H9 (cell line): Measurements from ENCODE around the gene MCF2L. TPM values are rescaled to one million over a fixed set of nuclear protein-coding genes. Genes with fewer than 3 reads are reported as not detected.
A peak's percentile ranks its signal among the peaks of the same experiment; 100 is the strongest.

Source experiments
- DNase-seq: peaks from one replicate; pipeline ENCODE4 v3.0.0-alpha.2; 2017
- H2AFZ ChIP-seq: one replicate; pipeline ENCODE4 v1.6.1; 2013; ENCODE audit warnings: mild to moderate bottlenecking, low read length, control low read depth, moderate library complexity
- H2AK5ac ChIP-seq: 2 replicates; pipeline ENCODE4 v1.6.1; 2013; ENCODE audit warnings: low read length, control low read depth, mixed read lengths; ENCODE audit not compliant: insufficient read length
- H2BK120ac ChIP-seq: one replicate; pipeline ENCODE4 v1.6.1; 2013; ENCODE audit warnings: low read depth, mild to moderate bottlenecking, low read length, control low read depth, inconsistent platforms; ENCODE audit not compliant: poor library complexity, severe bottlenecking
- H2BK12ac ChIP-seq: 2 replicates; pipeline ENCODE4 v1.6.1; 2013; ENCODE audit warnings: low read length, control low read depth, mixed read lengths, low read depth; ENCODE audit not compliant: insufficient read length
- H2BK15ac ChIP-seq: 2 replicates; pipeline ENCODE4 v1.6.1; 2013; ENCODE audit warnings: low read depth, low read length, control low read depth
- H2BK20ac ChIP-seq: one replicate; pipeline ENCODE4 v1.6.1; 2013; ENCODE audit warnings: low read depth, mild to moderate bottlenecking, low read length, control low read depth, inconsistent platforms; ENCODE audit not compliant: poor library complexity, severe bottlenecking
- H2BK5ac ChIP-seq: 2 replicates; pipeline ENCODE4 v1.6.1; 2013; ENCODE audit warnings: low read length, control low read depth, mixed read lengths; ENCODE audit not compliant: insufficient read length
- H3K14ac ChIP-seq: 2 replicates; pipeline ENCODE4 v1.6.1; 2013; ENCODE audit warnings: low read length, control low read depth; ENCODE audit not compliant: insufficient read depth
- H3K18ac ChIP-seq: 2 replicates; pipeline ENCODE4 v1.6.1; 2013; ENCODE audit warnings: low read depth, mild to moderate bottlenecking, mixed read lengths, low read length, control low read depth; ENCODE audit not compliant: insufficient read length
- H3K23ac ChIP-seq: 2 replicates; pipeline ENCODE4 v1.6.1; 2013; ENCODE audit warnings: low read length, control low read depth, mixed read lengths, low read depth; ENCODE audit not compliant: insufficient read length
- H3K23me2 ChIP-seq: 2 replicates; pipeline ENCODE4 v1.6.1; 2013; ENCODE audit warnings: low read depth, mild to moderate bottlenecking, mixed read lengths, low read length, control low read depth; ENCODE audit not compliant: insufficient read length, poor library complexity, severe bottlenecking
- H3K27ac ChIP-seq: 2 replicates; pipeline ENCODE4 v1.5.1; 2013; ENCODE audit warnings: low read length, control low read depth, mixed read lengths, low read depth; ENCODE audit not compliant: insufficient read length
- H3K27me3 ChIP-seq: 2 replicates; pipeline ENCODE4 v1.6.1; 2013; ENCODE audit warnings: low read length, control low read depth, inconsistent platforms; ENCODE audit not compliant: insufficient read depth
- H3K4ac ChIP-seq: 2 replicates; pipeline ENCODE4 v1.6.1; 2013; ENCODE audit warnings: low read depth, mild to moderate bottlenecking, control low read depth, inconsistent platforms, low read length, moderate library complexity
- H3K4me1 ChIP-seq: 2 replicates; pipeline ENCODE4 v1.6.1; 2013; ENCODE audit warnings: low read length, control low read depth, inconsistent platforms; ENCODE audit not compliant: insufficient read depth
- H3K4me2 ChIP-seq: 2 replicates; pipeline ENCODE4 v1.6.1; 2013; ENCODE audit warnings: low read length, control low read depth, mixed read lengths; ENCODE audit not compliant: insufficient read length, insufficient read depth
- H3K56ac ChIP-seq: 2 replicates; pipeline ENCODE4 v1.6.1; 2013; ENCODE audit warnings: low read depth, mild to moderate bottlenecking, mixed read lengths, low read length, control low read depth; ENCODE audit not compliant: insufficient read length
- H3K79me1 ChIP-seq: 2 replicates; pipeline ENCODE4 v1.6.1; 2013; ENCODE audit warnings: low read depth, mild to moderate bottlenecking, moderate library complexity, low read length, control low read depth, inconsistent platforms; ENCODE audit not compliant: insufficient read depth, poor library complexity, severe bottlenecking
- H3K79me2 ChIP-seq: 2 replicates; pipeline ENCODE4 v1.6.1; 2013; ENCODE audit warnings: low read length, control low read depth, inconsistent platforms; ENCODE audit not compliant: insufficient read depth
- H3K9ac ChIP-seq: 2 replicates; pipeline ENCODE4 v1.6.1; 2013; ENCODE audit warnings: low read length, control low read depth, mixed read lengths; ENCODE audit not compliant: insufficient read length; ENCODE audit errors: extremely low read depth
- H3K9me3 ChIP-seq: one replicate; pipeline ENCODE4 v1.6.1; 2013; ENCODE audit warnings: low read depth, low read length, inconsistent platforms; ENCODE audit not compliant: control insufficient read depth
- H3T11ph ChIP-seq: one replicate; pipeline ENCODE4 v1.6.1; 2013; ENCODE audit warnings: mild to moderate bottlenecking, low read length, control low read depth, inconsistent platforms
- H4K20me1 ChIP-seq: one replicate; pipeline ENCODE4 v1.6.1; 2013; ENCODE audit not compliant: control insufficient read depth, insufficient read length, insufficient read depth
- H4K5ac ChIP-seq: 2 replicates; pipeline ENCODE4 v1.6.1; 2013; ENCODE audit warnings: low read depth, mild to moderate bottlenecking, mixed read lengths, low read length, control low read depth; ENCODE audit not compliant: insufficient read length
- H4K8ac ChIP-seq: replicated peaks from 2 replicates; pipeline ENCODE4 v1.6.1; 2013; ENCODE audit warnings: low read length, control low read depth, mixed read lengths, low read depth; ENCODE audit not compliant: insufficient read length
- H4K91ac ChIP-seq: 2 replicates; pipeline ENCODE4 v1.6.1; 2013; ENCODE audit warnings: low read depth, mild to moderate bottlenecking, moderate library complexity, mixed read lengths, low read length, control low read depth; ENCODE audit not compliant: insufficient read length
- H3K27ac Mint-ChIP-seq, 3 experiments: 2 replicates in 2 of 3; 3 replicates in 1 of 3; pipeline ENCODE4 v1.8.0; 2020 to 2021; ENCODE audit warnings: mixed read lengths in 3 of 3, mild to moderate bottlenecking in 1 of 3, moderate library complexity in 1 of 3
- H3K27me3 Mint-ChIP-seq: 2 replicates; pipeline ENCODE4 v1.8.0; 2021; ENCODE audit warnings: low read depth, mild to moderate bottlenecking, moderate library complexity, mixed read lengths
- H3K36me3 Mint-ChIP-seq, 3 experiments: 2 replicates in 2 of 3; 3 replicates in 1 of 3; pipeline ENCODE4 v1.8.0; 2020 to 2021; ENCODE audit warnings: low read depth in 3 of 3, mixed read lengths in 3 of 3; ENCODE audit not compliant: insufficient read depth in 1 of 3
- H3K4me1 Mint-ChIP-seq, 2 experiments: 2 replicates each; pipeline ENCODE4 v1.8.0; 2020; ENCODE audit warnings: mixed read lengths in 2 of 2
- H3K4me3 Mint-ChIP-seq, 2 experiments: 2 replicates in 1 of 2; 3 replicates in 1 of 2; pipeline ENCODE4 v1.8.0; 2020 to 2021; ENCODE audit warnings: mild to moderate bottlenecking in 2 of 2, mixed read lengths in 2 of 2, moderate library complexity in 1 of 2
- H3K9me3 Mint-ChIP-seq, 2 experiments: 2 replicates in 1 of 2; 3 replicates in 1 of 2; pipeline ENCODE4 v1.8.0; 2020; ENCODE audit warnings: mild to moderate bottlenecking in 2 of 2, mixed read lengths in 2 of 2, moderate library complexity in 1 of 2
- WGBS: extraction: QIAGEN DNeasy Blood & Tissue Kit; methylation state at CpG from one replicate; pipeline ENCODE4 v1.1.7; 2013; ENCODE audit warnings: missing lambda C conversion rate, low lambda C conversion rate, mixed read lengths; ENCODE audit not compliant: insufficient read length; ENCODE audit errors: extremely low coverage; 5-methylcytosine and 5-hydroxymethylcytosine counted together
- total RNA-seq: library from RNA; stranded (reverse); gene quantifications from 2 replicates; pipeline ENCODE4 v1.2.1, GENCODE V29; 2021
- TF ChIP-seq, protein P1 (sequence below): fragments of 200-600 bp; sonication (generic); conservative IDR thresholded peaks from 3 replicates; pipeline ENCODE4 v1.8.0; 2021; ENCODE audit warnings: antibody characterized with exemption, mild to moderate bottlenecking

The MCF2L gene
- total RNA-seq, 1 experiment from 2014 or later = 18.5 TPM

- Mint-ChIP-seq H3K36me3 (no peaks in the 10 kb centered on the region; a peak in 1 of 7 replicates), H3K27ac (peak overlapping the region in 2 of 3 experiments; percentile 36 to 59; a peak in 3 of 7 replicates)
- H2BK15ac ChIP-seq = no peak overlapping the region
These were observed 129.2 kb downstream of the MCF2L start for GRCh38 chr13:113098162-113098732.

More at GRCh38 chr13:113098162-113098732, 129.2 kb downstream of the MCF2L start:
- no peaks in the 10 kb centered on the region for H3K9me3 Mint-ChIP-seq
- H3K4me2 ChIP-seq = no peak overlapping the region
- no peak overlapping the region for H4K91ac ChIP-seq
- H4K8ac ChIP-seq = no peak overlapping the region
- H3K27me3 Mint-ChIP-seq = no peaks in the 10 kb centered on the region; the same call in none of the 2 replicates
- no CpG with 5 or more reads among the region's 30 CpGs for WGBS
- H3K14ac ChIP-seq = no peak overlapping the region
- no peaks in the 10 kb centered on the region for H3K79me1 ChIP-seq
- no peak overlapping the region for H3T11ph ChIP-seq
- no peak overlapping the region for H2BK5ac ChIP-seq
- no peak overlapping the region for H4K5ac ChIP-seq
- no peaks in the 10 kb centered on the region for H3K23me2 ChIP-seq
- no peak overlapping the region for H3K27ac ChIP-seq
- no peak overlapping the region for H3K4me3 Mint-ChIP-seq
- TF ChIP-seq, protein P1, sequence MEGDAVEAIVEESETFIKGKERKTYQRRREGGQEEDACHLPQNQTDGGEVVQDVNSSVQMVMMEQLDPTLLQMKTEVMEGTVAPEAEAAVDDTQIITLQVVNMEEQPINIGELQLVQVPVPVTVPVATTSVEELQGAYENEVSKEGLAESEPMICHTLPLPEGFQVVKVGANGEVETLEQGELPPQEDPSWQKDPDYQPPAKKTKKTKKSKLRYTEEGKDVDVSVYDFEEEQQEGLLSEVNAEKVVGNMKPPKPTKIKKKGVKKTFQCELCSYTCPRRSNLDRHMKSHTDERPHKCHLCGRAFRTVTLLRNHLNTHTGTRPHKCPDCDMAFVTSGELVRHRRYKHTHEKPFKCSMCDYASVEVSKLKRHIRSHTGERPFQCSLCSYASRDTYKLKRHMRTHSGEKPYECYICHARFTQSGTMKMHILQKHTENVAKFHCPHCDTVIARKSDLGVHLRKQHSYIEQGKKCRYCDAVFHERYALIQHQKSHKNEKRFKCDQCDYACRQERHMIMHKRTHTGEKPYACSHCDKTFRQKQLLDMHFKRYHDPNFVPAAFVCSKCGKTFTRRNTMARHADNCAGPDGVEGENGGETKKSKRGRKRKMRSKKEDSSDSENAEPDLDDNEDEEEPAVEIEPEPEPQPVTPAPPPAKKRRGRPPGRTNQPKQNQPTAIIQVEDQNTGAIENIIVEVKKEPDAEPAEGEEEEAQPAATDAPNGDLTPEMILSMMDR = no peak
- no peaks in the 10 kb centered on the region for H3K79me2 ChIP-seq
- H3K56ac ChIP-seq = no peak overlapping the region
- no peak overlapping the region for H2BK120ac ChIP-seq
- no peaks in the 10 kb centered on the region for H3K9me3 ChIP-seq
- H3K4me1 Mint-ChIP-seq = peaks cover 6 to 9% of the 10 kb centered on the region in 2 experiments
- no peaks in the 10 kb centered on the region for H4K20me1 ChIP-seq
- no peak overlapping the region for H2BK20ac ChIP-seq
- H3K23ac ChIP-seq = no peak overlapping the region
- no peak overlapping the region for H3K4ac ChIP-seq
- H3K27me3 ChIP-seq = no peaks in the 10 kb centered on the region
- no peaks in the 10 kb centered on the region for H3K4me1 ChIP-seq
- no peak overlapping the region for H2AK5ac ChIP-seq
- DNase-seq = no peak
- no peak overlapping the region for H3K9ac ChIP-seq
- no peak overlapping the region for H3K18ac ChIP-seq
- no peak overlapping the region for H2BK12ac ChIP-seq
- H2AFZ ChIP-seq = no peak overlapping the region
